GM12873 (cell line): ENCODE data around the gene RNF41.

Source experiments
- TF ChIP-seq, protein P1 (sequence below): IDR thresholded peaks from 2 replicates; pipeline ENCODE4 v1.5.1; 2012; ENCODE audit warnings: low read depth, mild to moderate bottlenecking, moderate library complexity, low read length, control low read depth; ENCODE audit not compliant: insufficient read depth; ENCODE audit errors: missing control alignments

RNF41 gene

GRCh38 chr12:56178347-56178746 is 43.4 kb downstream of the RNF41 start:
- TF ChIP-seq, protein P1, sequence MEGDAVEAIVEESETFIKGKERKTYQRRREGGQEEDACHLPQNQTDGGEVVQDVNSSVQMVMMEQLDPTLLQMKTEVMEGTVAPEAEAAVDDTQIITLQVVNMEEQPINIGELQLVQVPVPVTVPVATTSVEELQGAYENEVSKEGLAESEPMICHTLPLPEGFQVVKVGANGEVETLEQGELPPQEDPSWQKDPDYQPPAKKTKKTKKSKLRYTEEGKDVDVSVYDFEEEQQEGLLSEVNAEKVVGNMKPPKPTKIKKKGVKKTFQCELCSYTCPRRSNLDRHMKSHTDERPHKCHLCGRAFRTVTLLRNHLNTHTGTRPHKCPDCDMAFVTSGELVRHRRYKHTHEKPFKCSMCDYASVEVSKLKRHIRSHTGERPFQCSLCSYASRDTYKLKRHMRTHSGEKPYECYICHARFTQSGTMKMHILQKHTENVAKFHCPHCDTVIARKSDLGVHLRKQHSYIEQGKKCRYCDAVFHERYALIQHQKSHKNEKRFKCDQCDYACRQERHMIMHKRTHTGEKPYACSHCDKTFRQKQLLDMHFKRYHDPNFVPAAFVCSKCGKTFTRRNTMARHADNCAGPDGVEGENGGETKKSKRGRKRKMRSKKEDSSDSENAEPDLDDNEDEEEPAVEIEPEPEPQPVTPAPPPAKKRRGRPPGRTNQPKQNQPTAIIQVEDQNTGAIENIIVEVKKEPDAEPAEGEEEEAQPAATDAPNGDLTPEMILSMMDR = no peak

DNA sequence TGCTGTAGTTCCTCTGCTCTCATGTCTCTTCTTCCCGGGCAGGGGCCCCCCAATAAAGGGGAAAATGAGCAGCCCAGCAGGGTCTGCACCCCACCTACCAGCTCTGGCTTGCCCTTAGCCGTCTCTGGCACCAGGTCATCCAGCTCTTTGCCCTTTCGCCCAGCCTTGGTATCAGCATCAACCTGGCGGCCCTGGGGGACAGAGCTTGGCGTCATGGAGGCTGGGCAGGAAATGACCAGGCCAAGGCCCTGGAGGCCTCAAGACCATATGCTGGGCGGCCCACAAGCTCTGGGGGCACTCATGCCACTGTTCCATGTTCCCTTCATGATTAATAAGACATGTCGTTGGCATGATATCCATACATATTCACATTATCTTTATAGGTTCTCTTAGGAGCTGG is 48.9 kb downstream of the RNF41 start:
- TF ChIP-seq, protein P1 = no peak

GRCh38 chr12:56169229-56169759 is 52.4 kb downstream of the RNF41 start:
- TF ChIP-seq, protein P1 = no peak

GRCh38 chr12:56165369-56165768 is 56.4 kb downstream of the RNF41 start:
- TF ChIP-seq, protein P1 = no peak

DNA sequence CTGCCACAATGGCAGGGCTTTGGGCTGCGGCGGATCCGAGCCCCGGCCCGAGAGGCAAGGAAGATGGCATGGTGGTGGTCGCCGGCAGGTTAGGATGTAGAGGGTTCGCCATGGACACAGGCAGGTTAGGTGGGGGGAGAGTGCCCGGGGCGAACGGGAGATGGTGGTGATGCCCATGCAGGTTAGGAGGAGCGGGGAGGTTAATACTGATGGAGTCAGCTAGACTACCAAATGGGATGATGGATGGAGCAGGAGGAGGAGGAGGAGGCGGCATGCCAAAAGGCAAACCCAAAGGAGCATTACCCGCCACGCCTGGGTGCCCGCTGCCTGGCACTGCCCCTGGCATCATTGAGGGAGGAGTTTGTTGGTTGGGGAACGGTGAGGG is 57.4 kb downstream of the RNF41 start:
- TF ChIP-seq, protein P1 = no peak

GRCh38 chr12:56163533-56164344 is 58.0 kb downstream of the RNF41 start:
- TF ChIP-seq, protein P1 = no peak

- TF ChIP-seq, protein P1 = no peak
These were observed 59.0 kb downstream of the RNF41 start for GRCh38 chr12:56162468-56163290.
